Trophoblast cell (in vitro differentiated cells and primary cell): ENCODE measurements around the gene TMEM256.

Experiments
- DNase-seq, 2 donors: peaks; one replicate each; pipeline ENCODE4 v3.0.0-alpha.2; 2016
- H2AFZ ChIP-seq: 2 replicates; pipeline ENCODE4 v1.6.1; 2013; ENCODE audit warnings: low read length, moderate library complexity, mild to moderate bottlenecking; ENCODE audit not compliant: insufficient read depth, poor library complexity
- H2AK5ac ChIP-seq: 2 replicates; pipeline ENCODE4 v1.6.1; 2013; ENCODE audit warnings: mild to moderate bottlenecking, low read length
- H2BK120ac ChIP-seq: 2 replicates; pipeline ENCODE4 v1.6.1; 2013; ENCODE audit warnings: low read length, mild to moderate bottlenecking, moderate library complexity; ENCODE audit not compliant: insufficient read depth, poor library complexity
- H2BK12ac ChIP-seq: 2 replicates; pipeline ENCODE4 v1.6.1; 2013; ENCODE audit warnings: mild to moderate bottlenecking, low read length, moderate library complexity
- H2BK5ac ChIP-seq: 2 replicates; pipeline ENCODE4 v1.6.1; 2013; ENCODE audit warnings: low read length, low read depth, moderate library complexity, mild to moderate bottlenecking; ENCODE audit not compliant: poor library complexity
- H3K14ac ChIP-seq: 2 replicates; pipeline ENCODE4 v1.6.1; 2013; ENCODE audit warnings: mild to moderate bottlenecking, low read length
- H3K18ac ChIP-seq: 2 replicates; pipeline ENCODE4 v1.6.1; 2013; ENCODE audit warnings: mild to moderate bottlenecking, low read length
- H3K23ac ChIP-seq: 2 replicates; pipeline ENCODE4 v1.6.1; 2013; ENCODE audit warnings: low read length
- H3K27ac ChIP-seq: 2 replicates; pipeline ENCODE4 v1.5.1; 2013; ENCODE audit warnings: low read depth, mild to moderate bottlenecking, inconsistent platforms, low read length, moderate library complexity
- H3K27me3 ChIP-seq: 2 replicates; pipeline ENCODE4 v1.6.1; 2013; ENCODE audit warnings: inconsistent platforms, mild to moderate bottlenecking, low read length, moderate library complexity; ENCODE audit not compliant: insufficient read depth
- H3K36me3 ChIP-seq, 2 experiments: 1 replicate in 1 of 2; 2 replicates in 1 of 2; pipeline ENCODE4 v1.6.1; 2013; ENCODE audit warnings: low read length in 2 of 2, mild to moderate bottlenecking in 2 of 2, moderate library complexity in 1 of 2; ENCODE audit not compliant: insufficient read depth in 2 of 2, control insufficient read depth in 1 of 2
- H3K4ac ChIP-seq: 2 replicates; pipeline ENCODE4 v1.6.1; 2013; ENCODE audit warnings: low read depth, mild to moderate bottlenecking, low read length, moderate library complexity
- H3K4me1 ChIP-seq, 2 experiments: 1 replicate in 1 of 2; 2 replicates in 1 of 2; pipeline ENCODE4 v1.6.1; 2013; ENCODE audit warnings: low read length in 2 of 2, mild to moderate bottlenecking in 2 of 2, moderate library complexity in 1 of 2; ENCODE audit not compliant: insufficient read depth in 2 of 2, control insufficient read depth in 1 of 2
- H3K4me2 ChIP-seq: 2 replicates; pipeline ENCODE4 v1.6.1; 2013; ENCODE audit warnings: inconsistent platforms, mild to moderate bottlenecking, low read length, moderate library complexity
- H3K4me3 ChIP-seq: 2 replicates; pipeline ENCODE4 v1.5.1; 2013; ENCODE audit warnings: mild to moderate bottlenecking, low read depth, low read length, inconsistent platforms
- H3K79me1 ChIP-seq: one replicate; pipeline ENCODE4 v1.6.1; 2013; ENCODE audit warnings: low read length
- H3K79me2 ChIP-seq: 2 replicates; pipeline ENCODE4 v1.6.1; 2013; ENCODE audit warnings: low read length, mild to moderate bottlenecking; ENCODE audit not compliant: control insufficient read depth, insufficient read depth, poor library complexity
- H3K9ac ChIP-seq: 2 replicates; pipeline ENCODE4 v1.6.1; 2013; ENCODE audit warnings: mild to moderate bottlenecking, low read length
- H3K9me3 ChIP-seq: 2 replicates; pipeline ENCODE4 v1.6.1; 2013; ENCODE audit warnings: low read depth, mild to moderate bottlenecking, control low read depth, inconsistent platforms, low read length; ENCODE audit not compliant: insufficient read depth
- H4K12ac ChIP-seq: 2 replicates; pipeline ENCODE4 v1.6.1; 2013; ENCODE audit warnings: low read depth, mild to moderate bottlenecking, low read length, moderate library complexity
- H4K8ac ChIP-seq: 2 replicates; pipeline ENCODE4 v1.6.1; 2013; ENCODE audit warnings: low read depth, mild to moderate bottlenecking, low read length, moderate library complexity
- H4K91ac ChIP-seq: one replicate; pipeline ENCODE4 v1.6.1; 2013; ENCODE audit warnings: low read depth, mild to moderate bottlenecking, low read length, moderate library complexity
- WGBS: extraction: QIAGEN DNeasy Blood & Tissue Kit; methylation state at CpG from one replicate; pipeline ENCODE4 v1.1.7; 2013; ENCODE audit warnings: missing lambda C conversion rate; ENCODE audit not compliant: insufficient read length, insufficient coverage; ENCODE audit errors: extremely low coverage; 5-methylcytosine and 5-hydroxymethylcytosine counted together

The TMEM256 gene

DNA sequence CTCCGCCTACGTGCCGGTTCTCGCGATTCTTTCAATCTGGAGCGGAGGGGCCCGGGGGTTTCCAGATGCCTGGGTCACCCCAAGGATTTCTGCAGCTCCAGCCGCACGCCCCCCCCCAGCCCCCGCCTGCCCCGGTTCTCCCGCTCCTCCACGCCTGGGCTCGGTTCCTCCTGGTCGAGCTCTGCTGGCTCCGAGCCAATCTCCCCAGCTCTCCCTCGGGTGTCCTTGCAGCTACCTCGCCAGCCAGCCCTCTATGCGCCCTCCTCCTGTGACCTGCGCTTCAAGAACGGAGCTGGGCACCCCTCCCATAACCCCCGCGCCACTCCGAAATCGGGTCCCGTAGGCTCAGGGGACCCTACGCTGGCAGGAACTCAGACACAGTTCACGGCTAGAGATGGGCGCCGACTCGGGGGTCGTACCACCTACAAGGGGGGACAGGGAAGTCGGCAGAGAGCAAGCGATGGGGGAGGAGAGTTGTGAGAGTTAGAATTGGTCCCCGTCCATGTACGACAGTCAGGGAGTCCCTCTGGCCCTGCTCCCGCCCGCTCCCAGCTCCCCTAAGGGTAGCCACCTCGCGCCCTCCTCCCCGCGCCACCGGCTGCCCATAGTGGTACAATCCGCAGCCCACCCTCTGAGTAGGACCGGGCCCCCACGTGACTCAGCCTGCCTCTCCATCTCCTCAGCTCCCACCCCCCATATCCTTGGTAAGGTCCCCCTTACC is 36.4 kb upstream of the TMEM256 start:
- H3K27me3 ChIP-seq = peaks cover 18% of the 10 kb centered on the region
- H2BK5ac ChIP-seq = no peak overlapping the region
- no peak overlapping the region for H2AK5ac ChIP-seq
- peak overlapping the region; percentile 77 for H4K8ac ChIP-seq
- peak overlapping the region; percentile 67 for H3K18ac ChIP-seq
- DNase-seq = no peak
- no peaks in the 10 kb centered on the region for H3K36me3 ChIP-seq
- H3K4me1 ChIP-seq = peaks cover 25 to 33% of the 10 kb centered on the region in 2 experiments
- peak overlapping the region; percentile 29 for H4K91ac ChIP-seq
- peaks cover 2% of the 10 kb centered on the region for H3K9me3 ChIP-seq
- peaks cover 18% of the 10 kb centered on the region for H3K79me1 ChIP-seq
- H3K4me2 ChIP-seq = peak overlapping the region; percentile 70
- no peak overlapping the region for H3K4ac ChIP-seq
- no peak overlapping the region for H2BK120ac ChIP-seq
- WGBS = no CpG with 5 or more reads among the region's 46 CpGs
- peak overlapping the region; percentile 74 for H3K4me3 ChIP-seq
- H3K27ac ChIP-seq = no peak overlapping the region
- peak overlapping the region; percentile 48 for H2AFZ ChIP-seq
- peaks cover 4% of the 10 kb centered on the region for H3K79me2 ChIP-seq
- H4K12ac ChIP-seq = peak overlapping the region; percentile 6
- peak overlapping the region; percentile 62 for H3K9ac ChIP-seq
- H3K23ac ChIP-seq = no peak overlapping the region
- H2BK12ac ChIP-seq = no peak overlapping the region
- H3K14ac ChIP-seq = peak overlapping the region; percentile 33

- no peak for DNase-seq
- H2AK5ac ChIP-seq = no peak within 1 kb of the TSS
- no peaks in the 10 kb centered on the region for H3K36me3 ChIP-seq
- H2BK120ac ChIP-seq = peak within 1 kb of the TSS; percentile 20
- H4K12ac ChIP-seq = peak within 1 kb of the TSS; percentile 12
- H3K4ac ChIP-seq = no peak within 1 kb of the TSS
- H3K4me3 ChIP-seq = peak within 1 kb of the TSS; percentile 74
- peaks cover 25 to 33% of the 10 kb centered on the region in 2 experiments for H3K4me1 ChIP-seq
- H3K9me3 ChIP-seq = peaks cover 2% of the 10 kb centered on the region
- peak within 1 kb of the TSS; percentile 62 for H3K9ac ChIP-seq
- peak within 1 kb of the TSS; percentile 29 for H4K91ac ChIP-seq
- no peak within 1 kb of the TSS for H2BK12ac ChIP-seq
- H3K14ac ChIP-seq = peak within 1 kb of the TSS; percentile 33
- H3K27ac ChIP-seq = no peak within 1 kb of the TSS
- H4K8ac ChIP-seq = peak within 1 kb of the TSS; percentile 77
- H3K4me2 ChIP-seq = peak within 1 kb of the TSS; percentile 94
- H3K18ac ChIP-seq = peak within 1 kb of the TSS; percentile 67
- H2AFZ ChIP-seq = peak within 1 kb of the TSS; percentile 48
- peaks cover 4% of the 10 kb centered on the region for H3K79me2 ChIP-seq
- peaks cover 18% of the 10 kb centered on the region for H3K27me3 ChIP-seq
- no peak within 1 kb of the TSS for H3K23ac ChIP-seq
- no peak within 1 kb of the TSS for H2BK5ac ChIP-seq
- peaks cover 18% of the 10 kb centered on the region for H3K79me1 ChIP-seq
- no CpG with 5 or more reads among the region's 50 CpGs for WGBS
These were observed 35.7 kb upstream of the TMEM256 start, which contains the start of gene FGF11 for GRCh38 chr17:7439462-7440112. TSS of gene FGF11 (plus strand) at chr17:7439512. CDS start at chr17:7439621, 109 bp downstream.

- peaks cover 18% of the 10 kb centered on the region for H3K27me3 ChIP-seq
- no peak overlapping the region for H3K14ac ChIP-seq
- no peak overlapping the region for H3K18ac ChIP-seq
- H3K9me3 ChIP-seq = peaks cover 2% of the 10 kb centered on the region
- no peak overlapping the region for H2AFZ ChIP-seq
- no peak overlapping the region for H3K23ac ChIP-seq
- peaks cover 25 to 33% of the 10 kb centered on the region in 2 experiments for H3K4me1 ChIP-seq
- H2BK5ac ChIP-seq = no peak overlapping the region
- no peak overlapping the region for H4K8ac ChIP-seq
- H4K12ac ChIP-seq = no peak overlapping the region
- DNase-seq = no peak
- H3K9ac ChIP-seq = peak overlapping the region; percentile 11
- no peak overlapping the region for H2BK120ac ChIP-seq
- peak overlapping the region; percentile 60 for H3K4me3 ChIP-seq
- no peak overlapping the region for H4K91ac ChIP-seq
- no peak overlapping the region for H2BK12ac ChIP-seq
- no peaks in the 10 kb centered on the region for H3K36me3 ChIP-seq
- WGBS = no CpG with 5 or more reads among the region's 11 CpGs
- no peak overlapping the region for H3K4ac ChIP-seq
- H3K79me1 ChIP-seq = peaks cover 18% of the 10 kb centered on the region
- peaks cover 4% of the 10 kb centered on the region for H3K79me2 ChIP-seq
- no peak overlapping the region for H2AK5ac ChIP-seq
- peak overlapping the region; percentile 94 for H3K4me2 ChIP-seq
- no peak overlapping the region for H3K27ac ChIP-seq
These were observed 35.0 kb upstream of the TMEM256 start for GRCh38 chr17:7438656-7439460.

- H2BK5ac ChIP-seq = no peak overlapping the region
- peak overlapping the region; percentile 6 for H2AFZ ChIP-seq
- H3K9me3 ChIP-seq = peaks cover 2% of the 10 kb centered on the region
- H4K91ac ChIP-seq = no peak overlapping the region
- H2AK5ac ChIP-seq = no peak overlapping the region
- whole genome bisulfite sequencing = no CpG with 5 or more reads among the region's 48 CpGs
- H3K4me1 ChIP-seq = peaks cover 25 to 33% of the 10 kb centered on the region in 2 experiments
- H3K18ac ChIP-seq = peak overlapping the region; percentile 19
- peaks cover 18% of the 10 kb centered on the region for H3K27me3 ChIP-seq
- peaks cover 18% of the 10 kb centered on the region for H3K79me1 ChIP-seq
- peak overlapping the region; percentile 28 for H3K4ac ChIP-seq
- peak overlapping the region; percentile 30 for H3K9ac ChIP-seq
- H3K79me2 ChIP-seq = peaks cover 4% of the 10 kb centered on the region
- no peak overlapping the region for H2BK120ac ChIP-seq
- H3K23ac ChIP-seq = no peak overlapping the region
- no peak overlapping the region for H2BK12ac ChIP-seq
- H3K4me3 ChIP-seq = peak overlapping the region; percentile 60
- peak in 1 of 2 donors; percentile 30 for DNase-seq
- peak overlapping the region; percentile 94 for H3K4me2 ChIP-seq
- no peak overlapping the region for H3K27ac ChIP-seq
- H4K8ac ChIP-seq = peak overlapping the region; percentile 3
- no peaks in the 10 kb centered on the region for H3K36me3 ChIP-seq
- no peak overlapping the region for H4K12ac ChIP-seq
- H3K14ac ChIP-seq = no peak overlapping the region
These were observed 34.2 kb upstream of the TMEM256 start for GRCh38 chr17:7437950-7438614.
